Measurements from ENCODE around the gene CLSTN2.

- no peak for TF ChIP-seq CTCF (IDR thresholded peaks at IDR 0.05)
- TF ChIP-seq POLR2A (IDR thresholded peaks at IDR 0.05) = no peak
Observed at GRCh38 chr3:140568842-140569520, 634.0 kb downstream of the CLSTN2 start.
